HG03066 (cell line): ENCODE results near the gene GATB.

Experiments
- ATAC-seq: cut with Tn5 transposase; IDR thresholded peaks from one replicate; pipeline ENCODE4 v1.9.1; 2021; ENCODE audit warnings: low read depth; ENCODE audit not compliant: unreplicated experiment

GATB gene

GRCh38 chr4:151658959-151659600, 101.7 kb downstream of the GATB start:
- no peak for ATAC-seq

GRCh38 chr4:151657896-151658295, 102.9 kb downstream of the GATB start:
- ATAC-seq: no peak

GRCh38 chr4:151656058-151656457, 104.7 kb downstream of the GATB start:
- no peak for ATAC-seq

GRCh38 chr4:151653548-151653918, 107.3 kb downstream of the GATB start:
- ATAC-seq: no peak

GRCh38 chr4:151652841-151653547, 107.8 kb downstream of the GATB start:
- ATAC-seq: no peak

- no peak for ATAC-seq
These were observed 109.3 kb downstream of the GATB start for GRCh38 chr4:151651496-151651895.

GRCh38 chr4:151649479-151649878, 111.3 kb downstream of the GATB start:
- ATAC-seq: no peak

- ATAC-seq: no peak
These were observed 114.5 kb downstream of the GATB start for GRCh38 chr4:151646322-151646721.

- no peak for ATAC-seq
These were observed 116.2 kb downstream of the GATB start for GRCh38 chr4:151644622-151645021.

GRCh38 chr4:151643564-151643963, 117.2 kb downstream of the GATB start:
- no peak for ATAC-seq

- ATAC-seq: no peak
These were observed 118.8 kb downstream of the GATB start for GRCh38 chr4:151641983-151642382.

GRCh38 chr4:151641167-151641566, 119.6 kb downstream of the GATB start:
- no peak for ATAC-seq

GRCh38 chr4:151640381-151640780, 120.4 kb downstream of the GATB start:
- ATAC-seq: no peak

GRCh38 chr4:151638295-151638858, 122.4 kb downstream of the GATB start:
- no peak for ATAC-seq

GRCh38 chr4:151631349-151631748, 129.5 kb downstream of the GATB start:
- no peak for ATAC-seq

GRCh38 chr4:151629097-151629783, 131.6 kb downstream of the GATB start:
- ATAC-seq: no peak

GRCh38 chr4:151628001-151628608, 132.7 kb downstream of the GATB start:
- ATAC-seq: no peak

GRCh38 chr4:151627491-151627890, 133.3 kb downstream of the GATB start:
- ATAC-seq: no peak

- ATAC-seq: no peak
These were observed 134.1 kb downstream of the GATB start for GRCh38 chr4:151626751-151627150.

GRCh38 chr4:151626228-151626627, 134.6 kb downstream of the GATB start:
- no peak for ATAC-seq
